H1 (cell line): ENCODE measurements around the gene CCP110. TPM values are rescaled to one million over a fixed set of nuclear protein-coding genes. Genes with fewer than 3 reads are reported as not detected.

Source experiments
- RAD21 ChIP-seq, 2 experiments: IDR thresholded peaks in 1 of 2; conservative IDR thresholded peaks in 1 of 2; 2 replicates each; pipeline ENCODE4 v1.6.1; 2011; ENCODE audit warnings: low read depth in 2 of 2, low read length in 2 of 2, improper control_type of control experiment in 1 of 2, inconsistent platforms in 1 of 2, mild to moderate bottlenecking in 1 of 2, moderate library complexity in 1 of 2
- TEAD4 ChIP-seq: IDR thresholded peaks from 2 replicates; pipeline ENCODE4 v1.6.1; 2012; ENCODE audit warnings: low read depth, low read length, inconsistent platforms, mixed read lengths
- polyA plus RNA-seq, 7 experiments: library from polyadenylated mRNA; depleted of rRNA in 3 of 7; stranded (reverse) in 5 of 7; unstranded in 2 of 7; fragments of >200 nt in 5 of 7; fragments of 200-250 nt in 2 of 7; gene quantifications; 1 replicate in 5 of 7; 2 replicates in 1 of 7; 4 replicates in 1 of 7; pipeline versions ENCODE4 v1.2.1 to v1.2.3, GENCODE V29; 2011 to 2013; ENCODE audit warnings: missing spikeins in 2 of 7, mixed read lengths in 2 of 7
- total RNA-seq: library from RNA; stranded (reverse); fragmentation: NEBNext Ultra II Directional; extraction: Animal tissue kit (Norgen Biotek cat#: 25700); gene quantifications from 2 replicates; pipeline ENCODE4 v1.2.1, GENCODE V29; 2021

CCP110 gene
- total and polyA plus RNA-seq, 2 of the 8 experiments (the other 6 are each of a cell fraction or from before 2014, with no cell fraction given), result 3.2 to 19.8 TPM

- TF ChIP-seq RAD21 (IDR thresholded peaks at IDR 0.05 in 1 of 2, conservative IDR thresholded peaks at IDR 0.05 in 1 of 2; ENCODE audit: low read depth in 2 of 2, low read length in 2 of 2) (no peak), TEAD4 (no peak)
Measured at GRCh38 chr16:19522760-19523159, 982 bp upstream of the CCP110 start (continued).
